ENCODE measurements around the gene GPC5.

GRCh38 chr13:92592757-92593156, 1194.3 kb downstream of the GPC5 start:
- TF ChIP-seq CTCF (IDR thresholded peaks at IDR 0.05) = no peak
- no peak for TF ChIP-seq CBX8 (IDR thresholded peaks at IDR 0.05)
- TF ChIP-seq HES2 (IDR thresholded peaks at IDR 0.05) = no peak
- TF ChIP-seq SMC3 (IDR thresholded peaks at IDR 0.05) = no peak
- TF ChIP-seq POLR2A (IDR thresholded peaks at IDR 0.05; ENCODE audit: low read length) = no peak
- no peak for TF ChIP-seq POLR2AphosphoS2 (conservative IDR thresholded peaks at IDR 0.05; ENCODE audit: low read length)
- no peak for TF ChIP-seq USF2 (IDR thresholded peaks at IDR 0.05)
- no peak for TF ChIP-seq HOXB13 (CRISPR knock-in tag; IDR thresholded peaks at IDR 0.05; ENCODE audit: low read depth)
- TF ChIP-seq HDAC2 (IDR thresholded peaks at IDR 0.05) = no peak
- TF ChIP-seq HMGXB4 (CRISPR knock-in tag; IDR thresholded peaks at IDR 0.05; ENCODE audit: borderline replicate concordance) = no peak
- no peak for TF ChIP-seq PHF8 (IDR thresholded peaks at IDR 0.05; ENCODE audit: borderline replicate concordance, low read depth)
- no peak for TF ChIP-seq ZSCAN20 (CRISPR knock-in tag; IDR thresholded peaks at IDR 0.05)

Measured in A549 (cell line).